GM18873 (cell line): ENCODE results near the gene CDC14B.
"Not testable (repeated sequence)": the region's sequence is repeated elsewhere in the genome, so short reads cannot be mapped to it uniquely, and the experiment has no call there.

ENCODE experiments used
- ATAC-seq: cut with Tn5 transposase; IDR thresholded peaks from one replicate; pipeline ENCODE4 v1.9.1; 2021; ENCODE audit warnings: mild to moderate bottlenecking, moderate library complexity, moderate number of reproducible peaks; ENCODE audit not compliant: unreplicated experiment, low FRiP score

Gene CDC14B

GRCh38 chr9:96633579-96633978 is 13.9 kb upstream of the CDC14B start:
- ATAC-seq: not testable (repeated sequence)

DNA sequence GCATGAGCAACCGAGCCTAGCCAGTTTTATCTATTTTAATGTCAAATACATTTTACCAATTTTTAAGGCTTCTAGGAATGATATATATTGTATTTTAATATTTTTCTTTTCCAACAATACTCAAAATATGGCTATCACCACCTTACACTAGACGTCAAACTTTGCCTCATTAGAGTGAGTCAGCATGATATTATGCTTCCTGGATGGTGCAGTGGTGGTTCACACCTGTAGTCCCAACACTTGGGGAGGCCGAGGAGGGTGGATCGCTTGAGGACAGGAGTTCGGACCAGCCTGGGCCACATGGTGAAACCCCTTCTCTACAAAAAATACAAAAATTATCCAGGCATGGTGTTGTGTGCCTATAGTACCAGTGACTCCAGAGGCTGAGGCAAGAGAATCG is 7.3 kb upstream of the CDC14B start:
- ATAC-seq: no peak

DNA sequence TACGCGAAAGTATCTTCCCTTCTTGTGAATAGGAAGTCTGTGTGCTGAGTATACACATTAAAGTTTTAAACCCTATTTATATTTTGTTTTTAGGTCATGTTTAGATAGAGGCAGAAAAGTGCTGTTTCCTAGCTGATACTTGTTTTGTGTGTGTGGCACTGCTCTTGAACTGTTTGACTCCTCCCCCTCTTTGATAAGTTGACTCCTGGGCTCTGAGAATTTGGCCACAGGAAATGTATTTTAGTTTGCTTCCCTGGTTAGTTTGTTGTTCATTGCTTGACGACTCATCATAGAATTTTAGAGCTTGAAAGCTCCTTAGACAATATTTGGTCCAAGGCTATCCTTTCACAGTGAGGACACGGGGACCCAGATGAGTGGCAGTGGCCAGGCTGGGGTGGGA is 2.0 kb upstream of the CDC14B start:
- no peak for ATAC-seq

DNA sequence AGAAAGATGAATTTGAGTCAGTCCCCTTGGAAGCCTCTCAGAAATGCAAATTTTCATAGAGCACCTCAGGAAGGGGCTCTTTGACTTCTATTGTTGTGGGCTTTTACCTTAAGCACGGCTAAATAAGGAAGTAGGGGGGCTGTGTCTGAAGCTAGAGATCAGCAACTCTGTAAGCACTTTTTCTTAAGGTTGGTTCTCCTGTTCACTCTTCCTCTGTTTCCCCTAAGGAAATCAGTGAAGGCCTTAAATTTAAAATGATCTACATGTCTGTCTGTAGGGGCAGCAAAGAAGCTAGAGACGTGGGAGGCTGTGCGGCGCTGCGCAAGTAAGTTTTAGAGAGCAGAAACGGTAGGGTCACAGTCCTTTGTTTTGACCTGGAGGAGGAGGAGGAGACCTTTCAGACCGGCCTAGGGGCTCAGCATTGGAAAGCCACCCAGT is 1.2 kb upstream of the CDC14B start:
- no peak for ATAC-seq

GRCh38 chr9:96620181-96620514 is 505 bp upstream of the CDC14B start:
- no peak for ATAC-seq

DNA sequence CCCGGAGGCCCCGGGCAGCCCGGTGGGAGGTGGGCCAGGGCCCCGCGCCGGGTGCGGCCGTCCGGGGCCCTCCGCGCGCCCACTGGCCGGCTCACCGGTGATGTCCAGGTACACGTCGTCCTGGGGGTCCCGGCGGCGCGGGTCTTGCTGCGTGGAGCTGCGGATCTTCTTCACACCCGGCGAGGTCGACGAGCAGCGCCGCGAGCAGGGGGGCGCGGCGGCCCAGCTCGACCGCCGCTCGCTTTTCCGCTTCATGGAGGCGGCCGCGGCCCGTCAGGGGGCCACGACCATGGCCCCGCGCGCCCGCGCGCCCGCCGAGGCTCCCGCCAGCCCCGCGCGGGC is 548 bp downstream of the CDC14B start:
- no peak for ATAC-seq

GRCh38 chr9:96618209-96619123 is 1.2 kb downstream of the CDC14B start:
- no peak for ATAC-seq

- no peak for ATAC-seq
Observed at GRCh38 chr9:96617439-96618185, 2.0 kb downstream of the CDC14B start.

- ATAC-seq: no peak
Observed at GRCh38 chr9:96616817-96617438, 2.7 kb downstream of the CDC14B start.

DNA sequence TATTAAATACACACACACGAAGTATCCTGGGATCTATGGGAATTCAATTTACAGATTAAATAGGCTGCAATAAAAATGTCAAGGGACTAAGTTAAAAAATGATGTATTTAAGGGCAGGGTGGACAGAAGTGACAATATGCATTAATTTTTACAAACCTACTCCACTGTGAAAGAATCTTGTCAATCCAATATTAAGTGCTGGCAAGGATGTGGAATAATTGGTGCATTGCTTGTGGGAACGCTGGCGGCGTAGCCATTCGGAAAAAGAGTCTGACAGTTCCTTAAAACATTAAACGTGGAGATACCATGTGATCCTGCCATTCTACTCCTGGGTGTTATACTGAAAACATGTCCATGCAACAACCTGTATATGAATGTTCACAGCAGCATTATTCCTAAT is 4.2 kb downstream of the CDC14B start:
- ATAC-seq: no peak

- ATAC-seq: not testable (repeated sequence)
Observed at GRCh38 chr9:96614664-96615063, 5.0 kb downstream of the CDC14B start.

DNA sequence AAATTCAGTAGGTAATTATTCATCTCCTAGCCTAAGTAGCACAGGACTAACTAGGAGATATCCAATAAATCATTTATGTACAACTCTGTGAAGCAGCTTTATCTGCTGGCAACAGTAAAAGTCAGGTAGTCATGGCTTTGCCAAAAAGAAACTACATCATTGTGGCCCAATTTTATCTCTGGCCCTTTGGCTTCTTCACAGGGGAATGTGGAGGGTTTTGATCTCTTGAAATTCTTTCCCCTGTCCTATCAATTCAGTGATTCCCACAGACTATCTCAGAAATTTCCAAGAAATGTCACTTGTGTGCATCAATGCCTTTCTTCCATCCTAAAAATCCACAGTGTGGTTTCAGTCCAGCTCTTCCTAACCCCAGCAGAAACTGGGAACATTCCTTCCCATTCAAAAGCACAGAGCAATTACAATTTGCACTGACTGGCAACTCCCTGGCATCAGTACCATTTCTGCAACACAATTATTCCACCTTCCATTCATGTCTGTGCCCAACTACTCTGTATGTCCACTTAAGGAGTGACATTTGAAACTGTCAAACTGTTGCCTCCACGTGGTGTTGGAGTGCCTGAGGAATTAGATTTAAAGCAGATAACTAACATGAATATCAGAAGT is 6.6 kb downstream of the CDC14B start:
- ATAC-seq: no peak

GRCh38 chr9:96612105-96612965 is 7.3 kb downstream of the CDC14B start:
- ATAC-seq: no peak

- no peak for ATAC-seq
Observed at GRCh38 chr9:96611302-96611701, 8.3 kb downstream of the CDC14B start.

DNA sequence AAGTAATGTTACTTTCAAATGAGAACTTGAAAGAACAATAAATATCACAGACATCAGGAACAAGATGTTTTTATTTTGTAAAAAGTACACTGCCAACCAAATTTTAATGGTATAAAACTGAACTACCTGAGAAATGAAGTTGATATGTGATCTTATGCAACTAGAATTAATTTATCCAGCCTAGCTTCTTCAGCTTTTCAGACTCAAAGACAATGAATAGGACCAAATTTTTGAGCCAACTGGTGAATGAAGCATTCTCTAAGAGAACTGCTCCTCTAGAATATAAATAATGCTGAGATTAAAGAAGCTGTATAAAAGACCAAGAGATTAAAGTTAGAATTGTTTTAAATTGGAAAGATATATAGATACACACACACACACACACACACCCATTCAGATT is 9.9 kb downstream of the CDC14B start:
- ATAC-seq: no peak

- ATAC-seq: no peak
Observed at GRCh38 chr9:96607971-96608370, 11.7 kb downstream of the CDC14B start.

DNA sequence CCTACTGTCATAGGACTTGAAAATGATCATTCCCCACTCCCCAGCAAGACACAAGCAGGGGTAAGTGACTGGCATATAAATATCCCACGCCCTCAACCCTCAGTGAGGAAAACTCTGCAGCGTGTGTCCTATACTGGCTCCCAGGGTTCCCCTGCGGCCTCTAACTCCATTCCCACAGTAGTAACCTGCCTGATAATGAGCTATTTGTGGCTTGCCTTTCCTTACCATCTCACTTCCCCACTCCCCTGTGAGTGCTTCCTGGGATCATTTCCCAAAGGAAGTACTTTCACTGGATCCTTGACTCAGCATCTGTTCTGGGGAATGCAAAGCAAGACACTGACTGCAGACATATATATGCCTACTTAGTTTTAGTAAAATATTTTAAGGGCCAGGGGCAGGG is 14.3 kb downstream of the CDC14B start:
- ATAC-seq: no peak

DNA sequence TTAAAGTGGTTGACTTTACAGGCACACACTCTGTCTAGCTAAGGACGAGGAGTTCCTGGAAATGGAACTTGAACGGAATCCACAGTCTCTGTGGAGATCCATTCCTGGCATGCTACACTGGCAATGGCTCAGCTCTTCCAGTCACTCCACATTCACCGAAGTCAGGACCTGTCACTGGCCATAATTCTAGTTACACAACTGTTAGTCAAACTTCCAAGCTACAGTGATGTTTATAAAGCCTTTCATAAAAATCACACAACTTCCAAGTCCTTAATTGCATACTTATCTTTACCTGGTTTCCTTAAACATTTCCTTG is 15.7 kb downstream of the CDC14B start:
- no peak for ATAC-seq

DNA sequence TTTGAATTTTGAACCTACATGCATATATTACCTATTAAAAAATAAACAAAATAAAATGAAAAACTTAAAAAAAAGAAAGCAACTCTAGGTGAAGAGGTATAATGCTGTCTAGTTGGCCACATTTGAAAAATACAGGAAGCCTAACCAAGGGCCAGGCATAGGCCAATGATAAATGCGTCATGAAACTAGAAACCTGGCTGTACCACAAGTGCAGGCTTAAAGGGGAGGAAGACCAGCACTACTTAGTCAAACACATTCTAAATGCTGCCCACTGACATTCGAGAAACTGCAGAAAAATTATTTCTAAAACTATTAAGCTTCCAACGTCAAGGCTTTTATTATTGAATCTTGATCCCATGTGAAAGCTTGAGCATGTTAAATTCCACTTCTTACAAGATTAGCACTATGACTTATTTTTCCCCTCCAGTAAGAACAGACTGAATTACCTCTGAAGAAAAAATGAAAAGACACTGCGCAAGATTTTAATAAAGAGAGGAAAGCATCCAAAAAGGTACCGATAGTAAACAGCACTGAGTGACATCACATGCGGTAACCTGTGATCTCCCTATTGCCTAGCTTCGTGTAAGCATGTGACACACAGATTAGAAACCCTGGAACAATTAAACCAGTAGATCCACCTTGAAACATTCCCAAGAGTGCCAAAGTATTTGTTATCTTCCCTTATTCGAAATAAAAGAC is 16.2 kb downstream of the CDC14B start:
- no peak for ATAC-seq

GRCh38 chr9:96599298-96599697 is 20.3 kb downstream of the CDC14B start:
- ATAC-seq: no peak
